ENCODE data around the gene BAD. TPM values are rescaled to one million over a fixed set of nuclear protein-coding genes. Genes with fewer than 3 reads are reported as not detected.
"Not testable (repeated sequence)": the region's sequence is repeated elsewhere in the genome, so short reads cannot be mapped to it uniquely, and the experiment has no call there.

BAD gene
- total and polyA plus RNA-seq, 2 of the 13 experiments (the other 11 are each of a cell fraction or from before 2014, with no cell fraction given): 17.9 to 28.5 TPM

GRCh38 chr11:64312947-64313346 lies 28.5 kb upstream of the BAD start:
- no peaks in the 10 kb centered on the region for H3K9me3 ChIP-seq (ENCODE audit: low read length)
- BruUV-seq (replicated peaks): no TSS peak
- no peaks in the 10 kb centered on the region for H4K20me1 ChIP-seq (ENCODE audit: insufficient read depth, low read length)
- H3K27ac ChIP-seq (ENCODE audit: extremely low read length, insufficient read depth, low read length): no peak overlapping the region
- no peak overlapping the region for H2AFZ ChIP-seq (ENCODE audit: low read length)
- ATAC-seq (no peak), FAIRE-seq (no peak), DNase-seq (ENCODE audit: low spot score) (no peak)
- H3K4me1 ChIP-seq (ENCODE audit: insufficient read depth, low read length): peaks cover 36% of the 10 kb centered on the region
- POLR2A ChIA-PET: no interaction called here
- WGBS (ENCODE audit: low lambda C conversion rate): over 99% methylated on average over 10 of the region's 10 CpGs
- H3K79me2 ChIP-seq (ENCODE audit: insufficient read depth, low read length): peaks cover 9% of the 10 kb centered on the region
- no peak overlapping the region for H3K4me2 ChIP-seq (ENCODE audit: low read depth, low read length)
- intact Hi-C loops (cut with micrococcal nuclease; ENCODE audit: unreplicated experiment): no loop called here
- H3K27me3 ChIP-seq (ENCODE audit: control insufficient read depth in 1 of 2, insufficient read depth in 2 of 2, low read length in 2 of 2): no peaks in the 10 kb centered on the region; a peak in 1 of 5 replicates
- no peak overlapping the region for H3K4me3 ChIP-seq (replicated peaks in 1 of 3; ENCODE audit: insufficient read depth in 1 of 3, low read depth in 2 of 3, low read length in 3 of 3)
- in situ Hi-C loops (cut with HindIII; ENCODE audit: extremely low pct_ligation_motif_present, low pct_unique_long_range_greater_than_20kb): no loop called here
- H3K36me3 ChIP-seq (replicated peaks in 1 of 2; ENCODE audit: control insufficient read depth in 1 of 2, insufficient read depth in 2 of 2, low read length in 2 of 2): peaks cover 0 to 18% of the 10 kb centered on the region in 2 experiments; a peak in 2 of 5 replicates
- CTCF ChIA-PET (ENCODE audit: low intra/inter-chr PET ratio, low total read pairs): no interaction called here
- no peak for TF ChIP-seq XRCC5 (optimal IDR thresholded peaks at IDR 0.05; ENCODE audit: low read length)
- TF ChIP-seq POLR2G (IDR thresholded peaks at IDR 0.05; ENCODE audit: low read depth, low read length): peak; percentile 19; the same call in 1 of the 2 replicates
- H3K9ac ChIP-seq (ENCODE audit: insufficient read depth, low read depth, low read length): no peak overlapping the region

DNA sequence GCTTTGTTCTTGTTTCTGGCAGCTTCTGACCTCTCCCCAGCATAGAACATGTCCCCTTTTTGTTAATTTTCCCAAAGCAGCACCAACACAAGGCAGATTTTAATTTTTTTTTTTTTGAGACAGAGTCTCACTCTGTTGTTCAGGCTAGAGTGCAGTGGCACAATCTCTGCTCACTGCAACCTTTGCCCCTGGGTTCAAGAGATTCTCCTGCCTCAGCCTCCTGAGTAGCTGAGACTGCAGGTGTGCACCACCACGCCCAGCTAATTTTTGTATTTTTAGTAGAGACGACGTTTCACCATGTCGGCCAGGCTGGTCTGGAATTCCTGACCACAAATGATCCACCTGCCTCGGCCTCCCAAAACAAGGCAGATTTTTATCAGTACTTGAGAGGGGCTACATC lies 23.3 kb upstream of the BAD start:
- CTCF ChIA-PET (ENCODE audit: low intra/inter-chr PET ratio, low total read pairs); FAIRE-seq; H3K27me3 ChIP-seq (ENCODE audit: control insufficient read depth in 1 of 2, insufficient read depth in 2 of 2, low read length in 2 of 2); H3K4me3 ChIP-seq (replicated peaks in 1 of 3; ENCODE audit: insufficient read depth in 1 of 3, low read depth in 2 of 3, low read length in 3 of 3); H4K20me1 ChIP-seq (ENCODE audit: insufficient read depth, low read length); in situ Hi-C loops (cut with HindIII; ENCODE audit: extremely low pct_ligation_motif_present, low pct_unique_long_range_greater_than_20kb); H2AFZ ChIP-seq (ENCODE audit: low read length); ATAC-seq; DNase-seq (ENCODE audit: low spot score); H3K9me3 ChIP-seq (ENCODE audit: low read length); BruUV-seq (replicated peaks); H3K36me3 ChIP-seq (replicated peaks in 1 of 2; ENCODE audit: control insufficient read depth in 1 of 2, insufficient read depth in 2 of 2, low read length in 2 of 2): not testable (repeated sequence)
- Histone ChIP-seq H3K79me2 (ENCODE audit: insufficient read depth, low read length) (peaks cover 15% of the 10 kb centered on the region), H3K4me2 (ENCODE audit: low read depth, low read length) (peak overlapping the region; percentile 97), H3K27ac (ENCODE audit: extremely low read length, insufficient read depth, low read length) (peak overlapping the region; percentile 82), H3K9ac (ENCODE audit: insufficient read depth, low read depth, low read length) (peak overlapping the region; percentile 81; the same call in 1 of the 2 replicates), H3K4me1 (ENCODE audit: insufficient read depth, low read length) (peaks cover 61% of the 10 kb centered on the region)
- WGBS (ENCODE audit: low lambda C conversion rate): 93% methylated on average over 5 of the region's 5 CpGs
- intact Hi-C loops (cut with micrococcal nuclease; ENCODE audit: unreplicated experiment): loop anchor here (10.0 kb wide), 1 partner anchor 123 kb away; the partner anchor contains the start of gene STIP1
- POLR2A ChIA-PET: interaction anchor here (5.5 kb wide), 1 partner anchor 9 kb away, joined by 103 read pairs; the partner anchor contains the start of genes PRDX5 and TRMT112
- TF ChIP-seq HNF4A (CRISPR knock-in tag; IDR thresholded peaks at IDR 0.05): peak; percentile 39; the same call in 1 of the 2 replicates
- TF ChIP-seq ZNF460 (CRISPR knock-in tag; IDR thresholded peaks at IDR 0.05; ENCODE audit: borderline replicate concordance): peak; percentile 82; the same call in 1 of the 2 replicates
